Inferior parietal cortex (tissue), 1 donor: ENCODE measurements around the gene CAGE1.
A peak's percentile ranks its signal among the peaks of the same experiment; 100 is the strongest.
"Not testable (repeated sequence)": the region's sequence is repeated elsewhere in the genome, so short reads cannot be mapped to it uniquely, and the experiment has no call there.

ENCODE experiments used
- DNase-seq: peaks from one replicate; pipeline ENCODE4 v3.0.0-alpha.2; 2016; ENCODE audit errors: extremely low spot score

CAGE1 gene

DNA sequence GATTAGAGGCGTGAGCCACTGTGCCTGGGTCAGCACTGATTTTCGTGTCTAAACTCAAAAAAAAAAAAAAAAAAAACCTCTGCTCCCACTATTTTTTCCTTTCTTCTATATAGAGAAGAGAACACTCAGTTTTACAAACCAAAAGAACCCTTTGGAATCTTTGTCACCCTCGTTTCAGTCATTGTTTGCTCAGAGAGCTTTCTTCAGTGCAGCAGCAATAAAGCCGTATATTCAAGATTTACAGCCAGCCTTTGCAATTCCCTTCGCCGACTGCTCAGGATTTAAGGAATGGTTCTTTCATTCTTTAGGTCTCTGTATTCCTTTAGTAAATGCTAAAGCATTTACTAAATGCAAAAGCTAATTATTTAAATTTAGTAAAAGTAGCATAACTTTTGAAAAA lies 20.2 kb upstream of the CAGE1 start:
- no peak for DNase-seq

DNA sequence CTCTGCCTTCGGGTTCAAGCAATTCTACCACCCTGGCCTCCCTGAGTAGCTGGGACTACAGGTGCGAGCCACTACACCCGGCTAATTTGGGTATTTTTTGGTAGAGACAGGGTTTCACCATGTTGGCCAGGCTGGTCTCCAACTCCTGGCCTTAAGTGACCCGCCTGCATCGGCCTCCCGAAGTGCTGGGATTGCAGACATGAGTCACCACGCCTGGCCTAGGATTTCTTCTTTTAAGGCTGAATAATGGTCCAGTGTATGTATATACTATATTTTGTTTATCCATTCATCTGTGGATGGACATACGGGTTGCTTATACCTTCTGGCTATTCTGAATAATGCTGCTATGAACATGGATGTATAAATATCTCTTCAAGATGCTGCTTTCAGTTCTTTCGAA lies 17.2 kb upstream of the CAGE1 start:
- no peak for DNase-seq

DNA sequence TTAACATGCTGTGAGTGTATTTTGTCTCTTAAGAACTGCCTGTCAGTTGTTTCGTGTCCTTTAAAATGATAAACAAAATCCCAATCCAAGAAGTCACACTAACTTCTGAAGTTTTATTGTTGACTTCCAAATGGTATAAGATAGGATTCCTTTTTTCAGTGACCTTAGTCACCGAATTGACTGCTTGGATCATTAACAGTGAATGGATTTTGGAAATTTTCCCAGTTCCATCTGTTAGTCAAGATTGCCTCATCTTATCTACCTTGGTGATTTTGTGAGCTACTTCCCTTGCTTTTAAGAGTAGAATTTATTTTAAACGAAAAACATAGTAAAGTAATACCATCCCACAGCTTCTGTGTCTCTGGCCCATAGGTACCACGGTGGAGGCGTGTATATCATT lies 15.0 kb upstream of the CAGE1 start:
- DNase-seq: no peak

DNA sequence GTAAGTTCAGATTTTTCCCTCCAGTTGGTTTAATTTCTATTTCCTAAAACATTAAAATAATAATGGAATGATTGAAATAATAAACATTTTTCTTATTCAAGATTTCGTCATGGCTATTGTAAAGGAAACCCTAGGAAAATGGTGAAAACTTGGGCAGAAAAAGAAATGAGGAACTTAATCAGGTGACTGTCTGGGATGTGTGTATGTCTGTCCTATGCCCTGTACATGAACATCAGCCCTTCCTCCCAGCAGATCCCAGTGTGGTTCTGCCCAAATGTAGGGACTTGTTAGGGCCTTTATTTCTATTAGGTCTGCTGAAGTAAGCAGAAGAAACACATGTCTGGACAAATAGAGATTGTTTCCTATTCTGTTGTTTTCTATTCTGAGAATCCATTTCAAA lies 13.2 kb upstream of the CAGE1 start:
- no peak for DNase-seq

DNA sequence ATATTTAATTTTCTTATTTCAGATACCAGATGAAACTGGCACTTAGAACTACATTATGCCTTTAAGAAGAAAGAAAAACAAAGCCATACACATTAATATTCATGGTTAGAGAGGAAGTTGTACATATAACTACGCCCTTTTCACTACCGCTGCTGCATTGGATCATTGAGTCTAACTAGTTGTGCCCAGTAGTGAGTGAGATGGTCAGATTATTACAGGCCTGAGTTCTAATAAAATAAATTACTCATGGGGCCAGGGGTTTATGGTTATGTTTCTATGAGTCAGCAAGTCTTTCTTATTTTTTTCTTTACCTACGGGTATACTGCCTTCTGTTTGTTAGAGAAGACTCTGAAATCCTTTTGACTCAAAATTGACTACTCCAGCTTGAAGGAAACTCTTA lies 11.5 kb upstream of the CAGE1 start:
- DNase-seq: no peak

DNA sequence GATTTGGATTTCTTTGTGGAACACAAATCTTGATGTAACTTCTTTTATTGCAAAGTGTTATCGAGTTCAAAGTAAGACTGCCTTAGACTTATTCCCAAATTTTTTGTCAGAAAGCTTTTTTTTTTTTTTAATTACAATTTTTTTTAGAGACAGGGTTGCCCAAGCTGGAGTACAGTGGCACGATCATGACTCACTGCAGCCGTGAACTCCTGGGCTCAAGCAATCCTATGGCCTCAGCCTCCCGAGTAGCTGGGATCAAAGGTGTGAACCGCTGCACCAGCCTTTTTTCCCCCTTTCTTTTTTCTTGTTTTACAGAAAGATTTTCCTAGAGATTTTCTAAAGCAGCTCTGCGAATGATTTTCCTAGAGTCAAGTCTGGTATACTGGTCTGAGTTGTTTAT lies 2.9 kb upstream of the CAGE1 start:
- DNase-seq: no peak

DNA sequence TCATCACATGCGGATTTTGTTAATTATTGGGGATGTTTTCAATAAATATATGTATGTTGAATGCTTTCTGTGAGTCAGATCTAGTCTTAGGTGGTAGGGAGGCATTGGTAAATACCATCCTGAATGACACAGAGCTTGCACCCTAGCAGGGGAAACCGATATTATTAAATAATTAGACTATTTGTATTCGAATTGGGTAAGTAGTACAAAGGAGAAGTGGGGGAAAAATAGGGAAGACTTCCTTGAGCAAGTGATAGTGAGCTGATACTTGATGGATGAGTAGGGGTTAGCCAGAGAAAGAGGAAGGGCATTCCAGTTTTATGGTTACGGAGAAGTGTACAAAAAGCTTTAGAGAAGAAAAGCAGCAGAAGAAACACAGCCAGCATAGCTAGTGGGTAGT lies 1.6 kb upstream of the CAGE1 start:
- DNase-seq: no peak

DNA sequence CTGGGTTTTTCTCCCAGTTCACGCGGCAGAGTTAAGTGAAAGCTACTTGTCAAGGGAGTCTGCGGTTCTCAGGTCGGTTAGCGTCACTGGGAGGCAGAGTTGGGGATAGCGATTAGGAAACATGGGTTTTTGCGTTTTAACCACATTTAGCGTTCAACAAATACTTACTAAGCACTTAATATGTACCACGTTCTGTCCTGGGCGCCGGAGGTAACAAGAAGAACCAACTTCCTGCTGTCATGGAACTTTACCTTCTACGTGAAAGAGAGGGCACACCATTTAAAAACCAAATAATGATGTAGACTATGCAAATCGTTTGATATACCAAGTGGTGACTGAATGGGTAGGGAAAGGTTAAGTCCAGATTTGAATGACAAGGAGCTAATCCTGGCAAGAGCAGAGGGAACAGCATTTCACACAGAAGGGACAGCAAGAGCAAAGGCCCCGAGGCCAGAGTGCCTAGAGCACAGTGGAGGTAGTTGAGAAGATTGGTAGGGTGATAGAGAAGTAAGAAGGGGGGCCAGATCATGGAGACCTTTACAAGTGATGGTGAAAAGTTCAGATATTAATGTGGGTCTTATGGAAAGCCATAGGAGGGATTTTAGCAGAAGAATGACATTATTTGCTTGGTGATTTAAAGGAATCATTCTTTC lies 810 bp upstream of the CAGE1 start:
- no peak for DNase-seq

DNA sequence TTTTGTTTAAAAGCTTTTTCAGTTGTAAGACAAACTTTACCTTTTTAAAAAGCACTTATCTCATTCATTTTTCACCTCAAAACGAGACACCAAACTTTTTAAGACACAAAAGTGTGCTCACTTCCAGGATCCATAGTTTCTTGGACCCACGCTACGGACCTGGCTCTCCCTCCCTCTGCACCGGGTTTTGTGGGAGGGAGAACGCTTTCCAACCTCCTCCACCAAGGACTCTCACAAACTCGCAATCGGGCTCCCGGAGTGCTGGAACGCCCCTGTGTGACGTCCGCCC lies 436 bp downstream of the CAGE1 start:
- peak; percentile 51 for DNase-seq

DNA sequence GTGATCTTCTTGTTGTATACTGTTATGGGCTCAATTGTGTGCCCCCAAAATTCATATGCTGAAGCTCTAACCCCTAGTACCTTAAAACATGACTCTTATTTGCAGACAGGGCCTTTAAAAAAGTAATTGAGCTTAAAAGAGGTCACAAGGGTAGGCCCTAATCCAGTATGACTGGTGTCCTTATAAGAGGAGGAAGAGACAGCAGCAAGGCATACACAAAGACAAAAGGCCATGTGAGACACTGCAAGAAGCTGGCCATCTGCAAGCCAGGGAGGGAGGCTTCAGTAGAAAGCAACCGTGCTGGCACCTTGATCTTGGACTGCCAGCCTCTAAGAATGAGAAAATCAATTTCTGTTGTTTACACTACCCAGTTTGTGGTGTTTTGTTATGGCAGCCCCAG lies 8.4 kb downstream of the CAGE1 start:
- DNase-seq: no peak

DNA sequence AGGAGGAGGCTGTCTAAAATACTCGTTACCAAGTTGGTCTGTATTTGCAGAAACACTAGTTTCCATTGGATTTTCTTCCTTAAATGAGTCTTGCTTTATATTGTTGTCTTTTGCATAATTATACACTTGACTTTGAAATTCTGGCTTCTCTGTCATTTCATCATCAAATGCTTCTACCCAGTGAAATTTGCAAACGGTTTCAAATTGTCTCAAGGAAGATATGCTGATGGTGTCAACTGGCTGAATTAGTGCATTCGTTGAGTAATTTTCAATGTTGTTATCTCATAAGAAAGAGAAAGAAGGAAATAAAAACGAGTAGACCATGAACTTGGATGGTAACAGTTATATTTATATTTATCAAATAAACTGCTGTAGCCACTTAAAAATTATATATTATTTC lies 10.8 kb downstream of the CAGE1 start:
- DNase-seq: no peak

DNA sequence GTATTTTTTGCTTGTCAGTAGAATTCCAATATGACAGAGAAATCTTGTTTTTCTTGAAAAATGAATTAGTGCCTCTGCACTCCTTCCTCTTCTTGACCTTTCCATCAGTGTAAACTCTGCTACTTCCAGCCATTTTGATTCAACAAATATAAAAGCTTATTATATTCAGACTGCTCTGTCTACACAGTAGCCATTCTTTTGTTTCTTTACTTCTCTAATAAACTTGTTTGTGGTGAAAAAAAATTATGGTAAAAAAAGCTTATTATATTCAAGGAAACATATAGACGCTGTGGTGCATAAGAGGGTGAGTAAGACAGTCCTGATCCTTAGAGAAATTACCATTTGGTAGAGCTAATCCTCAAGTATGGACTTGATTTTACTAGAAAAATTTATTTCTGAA lies 11.6 kb downstream of the CAGE1 start:
- DNase-seq: no peak

DNA sequence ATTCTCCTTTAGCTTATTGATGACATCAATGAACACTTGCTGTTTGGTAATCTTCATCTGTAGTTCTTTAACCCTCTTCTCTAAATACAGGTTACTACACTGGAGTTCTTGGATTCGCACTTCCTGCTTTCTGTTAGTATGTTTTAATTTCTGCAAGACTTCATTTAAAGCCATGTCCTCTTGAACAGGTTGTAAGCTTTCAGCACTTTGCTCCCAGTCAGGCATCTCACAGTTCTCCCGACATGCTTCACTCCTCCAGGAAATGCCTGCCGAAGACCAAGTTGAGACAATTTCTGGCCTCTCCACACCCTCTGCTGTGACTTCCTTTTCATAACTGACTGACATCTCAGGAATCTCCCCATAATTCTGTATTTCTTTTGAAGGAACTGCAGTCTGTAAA lies 15.8 kb downstream of the CAGE1 start:
- DNase-seq: no peak

DNA sequence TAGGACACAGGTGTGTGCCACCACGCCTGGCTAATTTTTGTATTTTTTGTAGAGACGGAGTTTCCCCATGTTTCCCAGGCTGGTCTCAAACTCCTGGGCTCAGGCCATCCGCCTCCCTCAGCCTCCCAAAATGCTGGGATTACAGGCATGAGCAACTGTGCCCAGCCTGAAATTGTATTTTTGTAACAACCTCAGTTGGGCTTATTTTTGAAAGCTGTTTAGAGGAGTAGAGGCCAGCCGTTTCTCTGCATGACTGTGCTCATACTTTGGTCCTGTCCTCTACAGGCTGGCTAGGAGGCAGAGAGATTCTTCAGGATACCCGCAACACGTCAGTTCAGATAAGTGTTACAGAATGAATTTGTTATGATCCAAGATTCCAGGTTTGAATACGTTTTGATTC lies 22.1 kb downstream of the CAGE1 start:
- no peak for DNase-seq

DNA sequence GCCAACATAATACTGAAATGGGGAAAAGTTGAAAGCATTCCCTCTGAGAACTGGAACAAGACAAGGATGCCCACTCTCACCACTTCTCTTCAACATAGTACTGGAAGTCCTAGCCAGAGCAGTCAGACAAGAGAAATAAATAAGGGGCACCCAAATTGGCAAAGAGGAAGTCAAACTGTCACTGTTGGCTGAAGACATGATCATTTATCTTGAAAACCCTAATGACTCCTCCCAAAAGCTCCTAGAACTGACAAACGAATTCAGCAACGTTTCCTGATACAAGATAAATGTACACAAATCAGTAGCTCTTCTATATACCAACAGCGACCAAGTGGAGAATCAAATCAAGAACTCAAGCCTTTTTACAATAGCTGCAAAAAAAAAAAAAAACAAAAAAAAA lies 37.6 kb downstream of the CAGE1 start:
- not testable (repeated sequence) for DNase-seq

DNA sequence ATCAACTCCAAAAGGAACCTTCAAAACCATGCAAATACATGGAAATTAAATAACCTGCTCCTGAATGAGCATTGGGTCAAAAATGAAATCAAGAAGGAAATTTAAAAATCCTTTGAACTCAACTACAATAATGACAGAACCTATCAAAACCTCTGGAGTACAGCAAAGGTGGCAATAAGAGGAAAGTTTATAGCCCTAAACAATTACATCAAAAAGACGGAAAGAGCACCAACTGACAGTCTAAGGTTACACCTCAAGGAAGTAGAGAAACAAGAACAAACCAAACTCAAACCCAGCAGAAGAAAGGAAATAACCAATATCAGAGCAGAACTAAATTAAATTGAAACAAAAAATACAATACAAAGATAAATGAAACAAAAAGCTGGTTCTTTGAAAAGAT lies 39.0 kb downstream of the CAGE1 start:
- DNase-seq: not testable (repeated sequence)

DNA sequence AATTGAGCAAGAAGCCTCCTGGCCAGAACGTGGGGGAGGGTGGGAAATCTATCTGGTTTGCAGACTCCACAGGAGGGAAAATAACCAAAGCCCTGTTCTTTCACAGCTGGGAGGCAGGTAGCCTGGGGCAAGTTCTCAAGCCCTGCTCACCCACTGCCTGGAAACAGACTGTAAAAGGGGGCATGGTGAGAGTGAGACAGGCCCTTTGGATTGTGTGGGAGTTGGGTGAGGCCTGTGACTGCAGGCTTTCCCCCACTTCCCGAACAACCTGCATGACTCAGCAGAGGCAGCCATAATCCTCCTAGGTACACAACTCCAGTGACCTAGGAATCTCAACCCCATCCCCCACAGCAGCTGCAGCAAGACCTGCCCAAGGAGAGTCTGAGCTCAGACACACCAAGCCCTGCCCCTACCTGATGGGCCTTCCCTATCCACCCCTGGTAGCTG lies 42.0 kb downstream of the CAGE1 start:
- not testable (repeated sequence) for DNase-seq

DNA sequence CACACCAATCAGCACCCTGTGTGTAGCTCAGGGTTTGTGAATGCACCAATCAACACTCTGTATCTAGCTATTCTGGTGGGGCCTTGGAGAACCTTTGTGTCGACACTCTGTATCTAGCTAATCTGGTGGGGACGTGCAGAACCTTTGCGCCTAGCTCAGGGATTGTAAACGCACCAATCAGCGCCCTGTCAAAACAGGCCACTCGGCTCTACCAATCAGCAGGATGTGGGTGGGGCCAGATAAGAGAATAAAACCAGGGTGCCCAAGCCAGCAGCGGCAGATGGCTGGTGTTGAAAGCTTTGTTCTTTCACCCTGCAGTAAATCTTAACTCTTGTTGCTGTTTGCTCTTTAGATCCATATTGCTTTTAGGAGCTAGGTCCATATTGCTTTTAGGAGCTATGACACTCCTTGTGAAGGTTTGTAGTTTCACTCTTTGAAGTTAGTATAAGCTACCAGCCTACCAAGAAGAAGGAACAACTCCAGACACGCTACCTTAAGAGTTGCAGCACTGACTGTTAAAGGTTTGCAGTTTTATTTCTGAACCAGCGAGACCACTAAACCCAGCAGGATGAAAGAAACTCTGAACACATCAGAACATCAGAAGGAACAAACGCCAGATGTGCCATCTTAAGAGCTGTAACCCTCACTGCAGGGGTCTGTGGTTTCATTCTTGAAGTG lies 44.6 kb downstream of the CAGE1 start:
- DNase-seq: not testable (repeated sequence)

DNA sequence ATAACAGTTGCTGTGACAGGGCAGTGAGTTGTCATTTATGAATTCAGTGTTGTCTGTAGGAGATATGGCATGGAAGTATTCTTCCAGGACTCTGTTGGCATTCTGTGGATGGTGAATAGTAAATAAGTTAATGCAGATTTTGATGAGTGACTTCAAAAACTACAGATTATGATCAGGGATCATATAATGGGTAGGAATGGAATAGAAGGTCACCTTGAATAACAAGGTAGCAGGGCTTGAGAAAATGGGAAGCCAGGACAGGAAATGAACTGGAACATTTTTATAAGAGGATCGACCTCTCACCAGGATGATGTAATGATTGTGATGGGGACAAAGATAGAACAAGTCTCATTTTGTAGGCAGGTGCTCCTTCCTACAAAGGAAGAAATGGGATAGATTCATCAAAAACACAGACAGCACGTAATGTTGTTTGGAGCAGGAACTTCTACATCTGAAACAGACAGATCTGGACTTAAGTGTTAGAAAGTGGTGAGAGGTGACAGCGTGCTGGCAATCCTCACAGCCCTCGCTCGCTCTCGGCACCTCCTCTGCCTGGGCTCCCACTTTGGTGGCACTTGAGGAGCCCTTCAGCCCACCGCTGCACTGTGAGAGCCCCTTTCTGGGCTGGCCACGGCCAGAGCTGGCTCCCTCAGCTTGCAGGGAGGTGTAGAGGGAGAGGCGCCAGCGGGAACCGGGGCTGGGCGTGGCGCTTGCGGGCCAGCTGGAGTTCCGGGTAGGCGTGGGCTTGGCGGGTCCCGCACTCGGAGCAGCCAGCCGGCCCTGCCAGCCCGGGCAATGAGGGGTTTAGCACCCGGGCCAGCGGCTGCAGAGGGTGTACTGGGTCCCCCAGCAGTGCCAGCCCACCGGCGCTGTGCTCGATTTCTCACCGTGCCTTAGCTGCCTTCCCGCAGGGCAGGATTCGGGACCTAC lies 45.7 kb downstream of the CAGE1 start:
- DNase-seq: no peak

DNA sequence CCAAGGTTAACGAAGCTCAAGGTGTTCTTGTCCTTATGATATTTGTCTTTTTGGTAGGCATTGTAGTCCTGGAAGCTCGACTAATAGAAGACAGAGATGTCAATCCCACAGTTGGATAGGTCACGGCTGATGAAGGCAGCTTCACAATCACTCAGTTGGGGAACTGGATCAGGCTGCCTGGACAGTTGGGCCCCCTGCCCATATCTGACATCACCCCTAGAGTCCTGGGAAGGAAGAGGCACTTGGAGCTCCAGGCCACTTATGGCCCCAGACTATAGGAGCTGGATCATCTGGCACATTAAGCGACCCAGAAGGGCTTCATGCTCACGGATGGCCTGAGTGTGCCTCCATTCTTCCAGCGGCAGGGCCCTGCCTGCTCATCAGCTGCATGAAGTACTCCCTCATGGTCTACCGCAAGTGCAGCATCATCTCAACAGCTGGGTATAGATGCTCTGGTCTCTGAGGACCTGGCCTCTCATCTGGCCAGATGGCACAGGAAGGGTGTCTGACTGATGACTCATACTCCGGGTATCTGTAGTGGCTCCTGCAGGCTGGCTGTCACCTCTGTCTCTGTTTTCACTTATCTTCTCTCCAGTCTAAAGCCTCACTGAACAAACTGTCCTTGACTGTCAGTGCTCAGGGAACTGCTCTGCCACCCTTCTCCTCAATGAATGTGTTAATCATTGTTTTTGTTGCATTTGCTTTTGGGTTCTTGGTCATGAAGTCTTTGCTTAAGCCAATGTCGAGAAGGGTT lies 47.4 kb downstream of the CAGE1 start:
- DNase-seq: no peak

DNA sequence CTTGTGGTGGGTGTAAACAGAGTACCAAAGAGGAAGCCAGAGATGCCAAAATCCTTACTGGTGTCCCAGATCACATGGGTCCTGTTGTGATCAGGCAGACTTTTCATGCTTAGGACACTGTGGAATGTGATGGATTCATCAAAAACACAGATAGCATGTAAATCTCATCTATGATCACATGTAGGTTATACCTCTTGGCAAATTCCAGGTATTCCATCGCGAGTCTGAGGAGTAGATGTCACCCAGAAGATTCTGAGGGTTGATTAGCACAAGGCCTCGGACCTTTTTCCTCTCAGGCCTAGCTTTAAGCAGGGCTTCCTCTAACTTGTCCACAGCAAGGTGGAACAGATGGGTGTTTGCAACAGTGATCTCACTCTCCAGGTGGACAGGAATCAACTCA lies 48.3 kb downstream of the CAGE1 start:
- DNase-seq: no peak
